HG02852 (cell line): Measurements from ENCODE around the gene MGME1.

Experiments
- ATAC-seq: cut with Tn5 transposase; IDR thresholded peaks from one replicate; pipeline ENCODE4 v1.9.1; 2021; ENCODE audit warnings: mild to moderate bottlenecking, moderate library complexity; ENCODE audit not compliant: unreplicated experiment

Gene MGME1, protein sequence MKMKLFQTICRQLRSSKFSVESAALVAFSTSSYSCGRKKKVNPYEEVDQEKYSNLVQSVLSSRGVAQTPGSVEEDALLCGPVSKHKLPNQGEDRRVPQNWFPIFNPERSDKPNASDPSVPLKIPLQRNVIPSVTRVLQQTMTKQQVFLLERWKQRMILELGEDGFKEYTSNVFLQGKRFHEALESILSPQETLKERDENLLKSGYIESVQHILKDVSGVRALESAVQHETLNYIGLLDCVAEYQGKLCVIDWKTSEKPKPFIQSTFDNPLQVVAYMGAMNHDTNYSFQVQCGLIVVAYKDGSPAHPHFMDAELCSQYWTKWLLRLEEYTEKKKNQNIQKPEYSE

DNA sequence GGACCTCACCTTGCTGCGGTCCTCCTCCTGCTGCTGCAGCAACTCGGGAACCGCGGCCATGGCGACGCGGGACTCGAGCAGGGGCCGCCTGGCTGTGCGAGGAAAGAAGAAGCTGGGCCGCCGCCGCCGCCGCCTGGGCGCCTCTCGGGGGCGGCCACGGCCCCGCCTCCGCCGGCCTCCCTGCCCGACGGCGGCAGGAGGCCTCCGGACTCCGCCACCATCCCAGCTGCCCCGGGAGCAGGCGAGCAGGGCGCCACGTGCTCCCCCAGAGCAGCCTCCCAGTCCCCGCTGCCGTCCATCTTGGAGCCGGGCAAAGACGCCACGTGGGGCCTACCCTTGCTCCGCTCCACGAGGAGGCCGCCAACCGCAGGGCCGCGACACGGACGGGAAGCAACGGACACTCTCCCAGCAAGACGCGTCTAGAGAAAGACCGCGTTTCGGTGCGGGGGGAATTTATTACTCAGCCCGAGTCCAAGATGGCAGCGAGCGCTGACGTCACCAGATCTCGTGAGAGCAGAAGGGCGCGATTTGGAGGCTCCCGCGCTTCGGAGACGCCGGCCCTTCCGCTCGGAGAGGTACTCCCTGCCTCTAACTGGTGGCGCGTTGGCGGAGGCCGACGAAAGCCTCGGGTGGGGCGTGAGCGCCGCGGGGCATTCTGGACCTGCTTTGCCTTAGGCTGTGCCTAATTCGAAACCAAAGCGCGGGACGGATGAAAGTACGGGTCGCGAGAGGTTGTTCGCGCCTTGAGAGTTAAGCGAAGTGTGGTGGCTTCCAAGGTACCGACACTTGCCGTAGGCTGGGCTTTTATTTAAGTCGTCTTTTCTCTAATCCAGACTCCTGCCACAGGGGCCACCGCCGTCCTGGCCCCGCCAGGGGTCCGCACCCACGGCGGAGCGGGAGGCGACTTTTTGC, at the start of gene MGME1, which contains the start of gene SNX5:
MGME1 (plus strand) TSS at position 653 of the 912 bp plus-strand sequence. CDS start 842 bp downstream, outside the sequence.
SNX5 (minus strand) TSS at position 429 of the 912 bp plus-strand sequence; CDS start at position 60, 369 bp downstream.
- peak; percentile 75 for ATAC-seq

DNA sequence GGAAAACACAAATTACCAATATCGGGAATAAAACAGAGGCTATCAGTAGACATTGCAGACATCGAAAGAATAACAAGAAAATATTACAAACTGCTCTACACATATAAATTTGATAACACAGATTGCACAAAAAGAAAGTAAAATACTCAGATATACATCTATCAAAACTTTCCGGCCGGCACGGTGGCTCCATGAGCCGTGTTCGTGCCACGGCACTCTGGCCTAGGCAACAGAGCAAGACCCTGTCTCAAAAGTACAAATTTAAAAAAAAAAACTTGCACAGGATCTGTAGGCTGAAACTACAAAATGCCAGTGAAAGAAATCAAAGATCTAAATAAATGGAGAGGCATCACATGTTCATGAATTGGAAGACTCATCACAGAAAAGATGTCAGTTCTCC, 49.7 kb upstream of the MGME1 start:
- ATAC-seq, result no peak

DNA sequence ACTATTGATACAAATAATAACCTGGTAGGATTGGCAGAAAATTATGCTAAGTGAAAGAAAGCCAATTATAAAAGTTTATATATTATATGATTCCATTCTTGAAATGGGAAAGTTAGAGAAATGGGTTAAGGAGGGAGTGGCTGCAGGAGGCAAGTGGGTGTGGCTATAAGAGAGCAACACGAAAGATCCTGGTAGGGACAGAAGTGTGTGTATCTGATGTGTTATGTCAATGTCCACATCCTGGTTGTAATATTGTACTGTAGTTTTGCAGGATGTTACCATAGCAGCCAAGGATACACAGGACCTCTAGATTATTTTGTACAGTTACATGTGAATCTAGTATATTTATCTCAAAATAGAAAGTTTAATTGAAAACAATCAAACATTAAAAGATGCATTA, 47.0 kb upstream of the MGME1 start:
- ATAC-seq, result no peak

DNA sequence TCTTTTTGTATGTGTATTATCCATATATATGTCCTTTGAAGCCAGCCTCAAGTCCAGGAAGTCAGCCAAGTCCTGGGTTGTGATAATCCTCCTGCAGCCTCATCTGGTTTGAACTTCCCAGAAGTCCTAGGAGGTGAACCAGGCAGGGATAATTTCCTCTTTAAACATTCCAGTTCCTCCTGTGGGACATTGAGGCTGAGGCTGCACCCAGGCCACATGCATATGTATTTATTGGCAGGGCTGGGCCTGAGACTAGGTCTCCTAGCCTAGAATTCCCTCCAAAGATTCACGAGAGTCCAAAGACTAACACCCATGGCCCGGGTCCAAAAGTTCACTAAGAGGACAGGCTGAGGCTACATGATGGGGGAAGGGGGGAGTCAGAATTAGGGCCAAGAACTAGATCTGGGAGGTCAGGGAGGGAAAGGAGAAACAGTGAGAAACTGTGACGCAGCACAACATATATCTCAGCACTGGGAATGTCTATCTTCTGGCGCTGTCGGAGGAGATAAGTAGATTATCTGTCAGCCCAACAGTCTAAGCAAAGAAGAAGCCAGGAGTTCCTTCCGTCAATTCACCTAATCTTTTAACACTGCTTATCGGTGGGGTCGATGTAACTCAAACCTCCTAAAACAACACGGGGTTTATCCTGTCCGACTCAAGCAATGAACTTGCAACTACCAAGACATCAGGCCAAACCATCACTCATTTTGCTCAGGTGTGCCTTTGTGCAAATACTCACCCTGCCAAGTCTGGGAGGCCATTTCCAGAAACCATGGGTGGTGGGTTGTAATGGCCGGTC, 43.5 kb upstream of the MGME1 start:
- no peak for ATAC-seq

DNA sequence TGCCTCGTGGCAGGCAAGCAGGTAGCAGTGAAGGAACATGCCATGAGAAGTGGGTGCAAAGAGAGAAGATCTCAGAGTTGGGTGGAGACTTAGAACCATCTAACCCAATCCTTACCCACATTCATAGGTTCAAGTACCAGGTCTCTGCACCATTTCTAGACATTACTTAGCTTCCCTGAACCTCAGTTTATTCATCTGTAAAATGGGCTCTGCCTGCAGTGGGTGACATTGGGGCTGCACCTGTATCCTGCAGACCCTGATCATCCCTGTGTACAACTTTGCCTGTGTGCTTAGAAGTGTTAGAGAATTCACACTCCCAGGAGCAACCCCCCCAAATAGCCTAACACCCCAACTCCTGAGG, 42.9 kb upstream of the MGME1 start:
- ATAC-seq, result no peak

DNA sequence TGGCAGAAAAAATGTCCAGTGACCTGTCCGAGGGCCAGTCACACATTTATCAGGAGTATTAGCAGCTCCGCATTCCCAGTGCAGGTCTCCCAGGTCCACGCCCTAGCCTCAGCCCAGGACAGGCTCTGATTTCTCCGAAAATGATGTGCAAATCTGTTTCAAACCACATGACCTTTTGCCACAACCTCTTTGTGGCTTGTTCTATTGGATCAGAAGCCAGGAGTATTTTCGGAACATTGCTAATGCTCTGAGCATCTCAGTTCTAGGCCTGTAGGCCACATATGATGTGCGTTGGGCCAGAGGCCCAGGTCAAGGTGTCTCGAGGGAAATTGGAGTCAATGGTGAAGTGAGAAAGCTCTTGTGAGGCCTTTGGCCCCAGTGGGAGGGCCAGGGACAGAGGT, 40.6 kb upstream of the MGME1 start:
- ATAC-seq, result no peak

DNA sequence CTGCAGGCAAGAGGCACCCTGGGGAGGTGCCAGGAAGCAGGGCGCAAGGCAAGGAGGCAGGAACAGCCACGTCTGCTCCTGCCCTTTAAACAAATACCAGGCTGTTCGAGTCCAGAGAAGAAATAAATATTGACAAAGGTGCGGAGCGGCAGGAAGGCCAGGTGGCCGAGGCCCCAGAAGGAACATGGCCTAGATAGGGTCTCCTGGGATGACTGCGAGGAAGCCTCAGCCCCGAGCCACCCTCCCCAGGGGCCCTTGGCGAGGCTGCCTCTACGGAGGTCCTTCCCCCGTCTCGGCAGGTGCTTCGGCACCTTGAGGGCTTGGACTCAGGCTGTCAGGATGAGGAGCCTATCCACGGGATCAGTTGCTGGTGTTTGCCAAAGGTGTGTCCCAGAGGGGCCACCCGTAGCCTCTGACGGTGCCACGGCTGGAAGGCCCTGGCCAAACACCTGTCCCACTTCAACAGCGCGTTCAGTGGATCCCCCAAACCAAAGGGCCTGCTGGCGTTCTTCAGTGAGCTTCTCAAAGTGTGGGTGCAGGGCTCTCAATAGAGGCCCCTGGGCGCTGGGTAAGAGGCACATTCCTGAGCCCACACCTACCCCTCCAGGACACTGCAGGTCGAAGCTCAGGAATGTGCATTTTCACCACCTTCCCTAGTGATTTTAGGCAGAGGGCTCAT, 40.0 kb upstream of the MGME1 start:
- no peak for ATAC-seq

DNA sequence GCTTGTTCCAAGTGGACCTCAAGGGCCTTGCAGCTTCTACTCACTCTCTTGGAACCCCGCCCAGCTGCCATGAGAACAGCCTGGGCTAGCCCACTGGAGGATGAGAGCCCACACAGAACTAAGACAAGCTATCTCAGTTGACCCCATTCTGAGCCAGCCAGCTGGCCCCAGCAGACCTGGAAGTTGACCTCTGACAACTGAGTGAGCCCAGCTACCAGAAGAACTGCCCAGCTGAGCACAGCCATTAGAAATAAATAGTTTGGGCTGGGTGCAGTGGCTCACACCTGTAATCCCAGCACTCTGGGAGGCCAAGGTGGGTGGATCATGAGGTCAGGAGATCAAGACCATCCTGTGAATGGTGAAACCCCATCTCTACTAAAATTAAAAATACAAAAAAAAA, 37.3 kb upstream of the MGME1 start:
- no peak for ATAC-seq

DNA sequence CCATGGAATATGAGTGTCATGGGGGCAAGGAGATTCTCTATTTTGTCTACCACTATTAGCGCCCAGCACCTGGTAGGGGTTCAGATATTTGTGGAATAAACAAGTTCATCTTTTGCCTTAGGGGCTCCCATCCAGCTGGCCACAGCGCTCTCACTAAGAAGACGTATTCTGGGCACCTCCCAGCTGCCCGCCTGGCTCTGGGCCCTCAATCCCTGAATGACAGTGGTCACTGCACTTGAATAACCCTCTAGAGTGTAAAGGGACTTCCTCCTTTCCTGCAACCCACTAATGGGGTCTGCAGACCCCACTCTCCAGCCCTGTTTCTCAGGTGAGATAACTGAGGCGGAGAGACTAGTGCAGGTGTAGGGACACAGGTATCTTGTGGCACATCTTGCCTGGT, 36.4 kb upstream of the MGME1 start:
- ATAC-seq, result no peak

DNA sequence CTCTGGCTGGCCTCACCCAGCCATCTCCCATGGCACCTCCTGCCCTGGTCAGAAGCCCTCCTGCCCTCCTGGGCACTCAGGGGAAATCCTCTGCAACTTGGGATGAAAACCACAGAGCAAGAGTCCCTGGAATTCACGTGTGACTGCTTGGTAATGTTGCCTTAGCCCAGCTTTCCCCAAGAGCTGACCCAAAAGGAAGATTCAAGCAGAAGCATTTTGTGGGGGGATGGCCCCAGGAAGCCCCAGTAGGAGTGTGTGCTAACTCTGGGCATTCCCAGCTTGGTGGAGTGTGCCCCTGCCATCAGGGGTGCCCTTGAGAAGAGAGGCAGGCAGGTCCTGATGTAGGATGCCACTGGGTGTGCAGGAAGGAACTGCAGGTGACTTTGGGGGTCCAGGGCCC, 35.7 kb upstream of the MGME1 start:
- ATAC-seq, result no peak

DNA sequence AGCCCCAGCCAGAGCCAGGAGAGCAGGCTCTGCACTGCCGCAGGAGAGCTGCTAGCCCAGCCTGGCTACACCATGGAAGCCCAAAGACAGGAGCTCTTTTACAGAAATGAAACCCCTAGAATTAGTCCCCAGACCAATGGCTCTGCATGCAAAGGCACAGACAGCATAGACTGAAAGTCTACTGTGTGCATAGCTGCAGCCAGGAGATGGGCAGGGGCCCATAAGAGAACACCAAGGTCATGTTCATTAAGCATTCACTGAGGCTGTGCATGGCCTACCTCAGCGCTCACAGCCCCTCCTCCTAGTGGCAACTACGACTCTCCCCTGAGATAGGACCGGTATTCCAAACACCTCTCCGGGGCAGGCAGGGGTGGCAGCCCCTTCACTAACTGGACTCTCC, 35.1 kb upstream of the MGME1 start:
- peak; percentile 71 for ATAC-seq

DNA sequence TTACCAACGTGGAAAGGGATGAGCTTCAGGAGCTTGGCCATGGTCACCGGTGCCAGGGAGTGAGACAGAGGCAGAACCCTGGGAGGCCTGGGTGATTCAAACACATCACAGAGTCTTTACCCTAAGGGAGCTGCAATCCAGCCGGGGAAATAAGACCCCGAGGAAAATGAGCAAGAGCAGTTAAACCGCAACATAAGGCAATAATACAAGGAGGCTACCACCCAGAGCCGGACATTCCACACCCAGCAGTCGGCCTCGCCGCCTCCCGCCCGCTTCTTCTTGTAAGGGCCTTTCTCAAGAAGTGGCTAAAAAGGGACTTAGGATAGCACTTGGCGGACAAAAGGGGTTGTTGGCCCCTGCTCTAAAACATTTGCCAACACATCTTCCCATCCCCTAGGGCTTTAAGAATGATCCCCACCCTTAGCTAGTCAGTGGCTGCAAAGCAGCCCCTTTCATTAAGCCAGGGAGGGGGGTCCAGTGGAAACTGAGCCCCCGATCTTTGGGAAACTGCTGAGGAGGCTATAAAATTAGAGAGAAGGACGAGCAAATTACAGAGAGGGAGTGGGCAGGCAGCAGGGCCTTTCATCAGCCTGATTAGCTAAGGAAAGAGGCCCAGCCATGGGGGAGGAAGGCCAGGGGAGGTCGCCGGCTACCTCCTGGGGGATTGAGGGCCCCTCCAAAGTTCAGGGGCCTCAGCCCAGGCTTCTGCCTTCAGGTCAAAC, 34.5 kb upstream of the MGME1 start:
- ATAC-seq, result no peak

DNA sequence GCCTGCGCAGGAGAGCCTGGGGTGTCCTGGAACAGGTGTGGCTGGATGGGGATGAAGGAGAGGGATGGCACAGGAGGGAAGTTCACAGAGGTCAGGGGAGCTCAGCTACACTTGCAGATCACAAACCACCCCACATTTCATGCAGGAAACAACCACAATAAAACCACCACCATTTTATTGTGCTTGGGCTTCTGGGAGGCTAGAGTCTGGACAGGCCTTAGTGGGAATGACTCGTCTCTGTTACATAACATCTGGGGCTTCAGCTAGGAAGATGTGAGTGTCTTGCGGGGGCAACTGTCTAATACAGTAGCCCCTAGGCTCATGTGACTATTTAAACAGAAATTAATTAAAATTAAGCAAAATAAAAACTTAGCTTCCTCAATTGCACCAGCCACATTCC, 33.6 kb upstream of the MGME1 start:
- ATAC-seq, result no peak

DNA sequence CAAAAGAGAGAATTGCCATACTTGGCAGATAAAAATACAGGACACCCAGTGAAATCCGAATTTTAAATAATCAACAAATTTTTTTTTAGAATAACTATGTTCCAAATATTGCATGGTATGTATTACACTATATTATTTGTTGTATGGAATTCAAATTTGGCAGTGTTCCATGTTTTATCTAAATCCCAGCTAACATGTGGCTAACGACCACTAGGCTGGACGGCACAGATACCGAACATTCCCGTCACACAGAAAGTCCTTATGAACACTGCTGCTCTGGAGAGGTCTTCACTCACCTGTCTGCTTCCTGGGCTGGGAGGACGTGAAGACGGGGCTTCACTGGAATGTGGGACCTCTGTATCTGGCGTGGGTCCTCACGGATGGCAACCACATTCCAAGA, 33.1 kb upstream of the MGME1 start:
- no peak for ATAC-seq

DNA sequence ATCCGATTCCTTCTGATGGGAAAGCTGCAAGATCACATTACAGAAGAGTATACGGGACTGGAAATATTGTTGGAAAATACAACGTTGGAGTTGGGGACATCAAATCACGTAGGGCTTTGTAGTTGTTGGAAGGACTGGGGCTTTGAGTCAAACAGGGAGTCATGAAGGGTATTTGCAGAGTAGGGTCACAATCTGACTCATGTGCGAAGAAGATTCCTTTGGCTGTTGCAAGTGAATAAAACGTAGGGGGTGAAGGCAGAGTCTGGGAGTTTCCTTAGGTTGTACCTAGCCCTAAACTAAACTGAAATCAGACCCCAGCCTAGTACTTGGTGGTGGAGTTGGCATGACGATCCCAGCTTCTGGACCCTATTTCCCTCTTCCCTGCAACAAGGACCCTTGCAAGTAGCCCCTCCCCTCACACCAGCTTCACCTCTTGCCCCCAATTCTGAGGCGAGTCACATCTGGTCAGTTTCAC, 32.5 kb upstream of the MGME1 start:
- no peak for ATAC-seq

DNA sequence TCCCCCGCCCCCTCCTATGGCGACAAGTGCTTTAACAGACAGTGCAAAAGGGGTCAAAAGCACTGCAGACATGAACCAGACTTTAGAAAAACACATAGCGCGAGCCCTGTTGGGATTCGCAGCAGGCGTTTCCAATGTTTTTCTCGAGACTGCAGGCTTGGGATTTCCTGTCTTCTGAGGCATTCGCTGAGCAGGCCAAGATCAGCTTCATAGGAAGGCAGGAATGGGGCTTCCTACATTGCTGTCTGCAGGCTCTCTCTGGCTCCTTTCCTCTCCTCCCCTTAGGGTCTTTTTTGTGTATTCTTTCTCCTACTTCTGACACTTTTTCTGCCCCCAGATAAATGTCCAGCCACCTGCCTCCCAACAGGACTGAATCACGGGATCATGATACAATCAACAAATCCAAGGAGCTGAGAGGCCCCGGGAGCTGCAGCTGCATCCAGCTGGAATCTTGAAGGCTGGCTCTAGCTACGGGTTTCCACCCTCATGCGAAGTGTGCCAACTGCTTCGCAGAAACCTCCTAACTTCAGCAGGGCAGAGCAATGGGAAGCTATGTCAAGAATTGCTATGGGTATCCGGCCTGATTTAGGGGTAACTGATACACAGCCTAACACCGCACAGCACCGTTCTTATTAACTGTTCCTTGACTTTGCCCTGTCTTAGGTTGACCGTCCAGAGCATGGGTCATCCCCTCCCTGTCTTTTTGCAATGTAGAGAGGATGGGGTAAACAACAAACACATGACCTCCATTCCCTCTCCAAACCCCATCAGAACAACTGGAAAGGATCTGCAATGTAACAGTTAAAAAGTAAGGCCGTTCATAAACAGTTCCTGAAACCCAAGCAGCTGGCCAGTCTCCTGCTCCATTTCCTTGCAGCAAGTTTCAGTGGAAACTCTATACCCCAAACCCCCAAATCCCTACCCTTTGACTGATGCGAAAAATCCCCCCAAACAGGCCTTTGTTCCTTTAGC, 31.8 kb upstream of the MGME1 start:
- no peak for ATAC-seq

DNA sequence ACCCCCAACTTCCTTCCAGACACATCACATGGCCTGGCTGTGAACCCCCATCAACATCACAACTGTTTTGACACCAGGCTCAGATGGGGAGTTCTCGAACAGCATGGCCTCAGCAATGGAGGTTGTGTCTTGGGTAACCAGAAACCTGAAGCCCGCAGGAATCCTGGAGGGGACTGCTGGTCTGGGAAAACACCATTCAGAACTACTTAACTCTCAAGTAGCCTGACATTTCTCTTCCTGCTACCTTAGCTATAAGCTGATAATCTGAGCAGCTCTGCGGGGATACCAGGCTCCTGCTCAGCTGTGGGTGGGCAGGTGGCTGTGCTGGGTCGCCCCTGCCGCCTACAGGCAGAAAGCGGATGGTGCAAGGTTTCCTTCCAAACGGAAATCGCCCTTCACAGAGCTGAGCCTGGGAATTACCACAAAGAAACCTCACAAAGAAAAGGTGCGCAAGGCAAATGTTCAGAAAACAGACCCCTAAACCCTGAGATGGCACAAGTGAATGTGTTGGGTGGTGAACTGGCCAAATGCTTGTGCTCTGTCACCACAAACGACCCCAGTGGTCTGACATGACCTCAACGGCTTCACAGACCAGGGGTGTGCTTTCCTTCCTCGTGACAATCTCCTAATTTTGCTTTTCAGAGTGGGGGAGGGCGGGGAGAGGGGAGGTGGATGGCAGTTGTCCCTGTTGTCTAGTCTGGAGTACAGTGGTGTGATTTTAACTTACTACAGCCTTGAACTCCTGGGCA, 29.8 kb upstream of the MGME1 start:
- ATAC-seq, result peak; percentile 68

DNA sequence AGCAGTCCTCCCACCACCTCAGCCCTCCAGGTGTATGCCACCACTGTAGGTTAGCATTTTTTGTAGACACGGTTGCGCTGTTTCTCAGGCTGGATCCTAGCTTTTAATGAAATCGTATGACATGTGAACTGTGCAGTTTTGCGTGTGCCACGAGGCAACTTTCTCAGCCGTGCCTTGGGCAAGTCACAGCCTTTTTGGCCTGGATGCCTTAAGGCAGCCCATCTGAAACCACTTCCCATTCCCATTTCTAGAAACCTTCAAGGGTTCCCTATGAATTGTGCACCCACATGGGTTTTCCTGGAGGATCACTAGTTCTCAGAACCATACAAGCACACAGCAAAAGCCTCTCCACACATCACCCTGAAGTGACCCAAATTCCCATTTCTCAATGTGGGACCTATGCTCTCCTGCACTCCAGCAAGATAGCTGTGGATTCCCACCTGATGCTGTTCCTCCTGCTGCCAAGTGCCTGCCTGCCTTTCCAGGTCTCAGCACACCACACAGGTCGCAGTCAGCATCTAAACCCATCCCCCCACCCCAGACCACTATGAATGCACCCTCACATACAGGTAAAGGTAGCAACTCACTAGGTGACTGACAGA, 29.1 kb upstream of the MGME1 start:
- ATAC-seq, result peak; percentile 2
